ENCODE measurements around the gene PTMS.

The PTMS gene

GRCh38 chr12:6775185-6776174, 9.3 kb downstream of the PTMS start:
- POLR2A ChIA-PET: interaction anchor here (1.0 kb wide), 1 partner anchor 10 kb away, joined by 3 read pairs; the partner anchor contains the start of gene PTMS
- CTCF ChIA-PET: interaction anchor here (1.0 to 12.1 kb wide), 7 partner anchors 7 to 156 kb away, joined by 3 to 272 read pairs (median 5); partner anchors contain the start of genes MLF2 and PTMS
- TF ChIP-seq CTCF (IDR thresholded peaks at IDR 0.05; ENCODE audit: insufficient read depth, low read length, missing control alignments): no peak
- H3K4me3 ChIP-seq (ENCODE audit: low read depth, low read length): no peak overlapping the region
- DNase-seq (ENCODE audit: low read depth, low spot score): no peak

- POLR2A ChIA-PET: interaction anchor here (2.1 to 3.5 kb wide), 2 partner anchors 11 to 24 kb away, joined by 12 to 23 read pairs; partner anchors contain the start of genes MLF2 and PTMS
- no peak for DNase-seq (ENCODE audit: low read depth, low spot score)
- TF ChIP-seq CTCF (IDR thresholded peaks at IDR 0.05; ENCODE audit: insufficient read depth, low read length, missing control alignments): no peak
- H3K4me3 ChIP-seq (ENCODE audit: low read depth, low read length): no peak overlapping the region
- CTCF ChIA-PET: interaction anchor here (0.6 to 12.1 kb wide), 7 partner anchors 9 to 157 kb away, joined by 3 to 272 read pairs (median 5); partner anchors contain the start of genes MLF2 and PTMS
Measured at GRCh38 chr12:6777386-6777785, 11.2 kb downstream of the PTMS start.

- ChIA-PET CTCF (interaction anchor here (0.7 to 12.1 kb wide), 17 partner anchors 9 to 175 kb away, joined by 3 to 272 read pairs (median 6); partner anchors contain the start of genes GPR162, MLF2 and PTMS), POLR2A (interaction anchor here (1.0 to 3.5 kb wide), 3 partner anchors 12 to 89 kb away, joined by 6 to 23 read pairs (median 12); partner anchors contain the start of genes MLF2, PTMS and ZNF384)
- H3K4me3 ChIP-seq (ENCODE audit: low read depth, low read length): peak overlapping the region; percentile 54
- no peak for DNase-seq (ENCODE audit: low read depth, low spot score)
- no peak for TF ChIP-seq CTCF (IDR thresholded peaks at IDR 0.05; ENCODE audit: insufficient read depth, low read length, missing control alignments)
Measured at GRCh38 chr12:6778217-6778573, 12.0 kb downstream of the PTMS start.

GRCh38 chr12:6778574-6779550, 12.7 kb downstream of the PTMS start:
- peak; percentile 98 for TF ChIP-seq CTCF (IDR thresholded peaks at IDR 0.05; ENCODE audit: insufficient read depth, low read length, missing control alignments)
- POLR2A ChIA-PET: interaction anchor here (1.0 to 3.5 kb wide), 3 partner anchors 12 to 89 kb away, joined by 6 to 23 read pairs (median 12); partner anchors contain the start of genes MLF2, PTMS and ZNF384
- DNase-seq (ENCODE audit: low read depth, low spot score): peak; percentile 53
- peak overlapping the region; percentile 54 for H3K4me3 ChIP-seq (ENCODE audit: low read depth, low read length)
- CTCF ChIA-PET: interaction anchor here (0.6 to 12.1 kb wide), 25 partner anchors 8 to 175 kb away, joined by 3 to 272 read pairs (median 5); partner anchors contain the start of genes GPR162, MLF2 and PTMS

- CTCF ChIA-PET: interaction anchor here (0.6 to 12.1 kb wide), 15 partner anchors 7 to 165 kb away, joined by 3 to 272 read pairs (median 5); partner anchors contain the start of genes MLF2 and PTMS
- no peak for TF ChIP-seq CTCF (IDR thresholded peaks at IDR 0.05; ENCODE audit: insufficient read depth, low read length, missing control alignments)
- DNase-seq (ENCODE audit: low read depth, low spot score): no peak
- no peak overlapping the region for H3K4me3 ChIP-seq (ENCODE audit: low read depth, low read length)
- POLR2A ChIA-PET: interaction anchor here (3.5 to 4.0 kb wide), 2 partner anchors 13 kb away, joined by 16 to 23 read pairs; partner anchors contain the start of gene PTMS
Measured at GRCh38 chr12:6779708-6780432, 13.7 kb downstream of the PTMS start.
